Muscle of back (tissue), 13 donors: Measurements from ENCODE around the gene ASGR1. TPM values are rescaled to one million over a fixed set of nuclear protein-coding genes. Genes with fewer than 3 reads are reported as not detected.

ENCODE experiments used
- DNase-seq, 3 donors: peaks; one replicate each; pipeline versions ENCODE4 v3.0.0 to v3.0.0-alpha.2; 2013
- long read RNA-seq, 9 donors: transcript quantifications; one replicate each; lab custom pipeline, GENCODE V29; 2026
- polyA plus RNA-seq, 10 donors: library from polyadenylated mRNA; unstranded; fragments of 120-200 nt; gene quantifications; one replicate each; pipeline ENCODE4 v1.2.1, GENCODE V29; 2013; ENCODE audit not compliant: insufficient read length in 10 of 10

The ASGR1 gene
- 1 to 10 TPM; 1.6 to 6.5 (median 2.3) TPM for polyA plus RNA-seq
- long read RNA-seq, donor 1, result 0 reads
- long read RNA-seq, donor 2, result 0 reads
- long read RNA-seq, donor 3, result 0 reads
- long read RNA-seq, donor 4, result 0 reads
- long read RNA-seq, donor 5, result 0 reads
- long read RNA-seq, donor 6, result 0 reads
- long read RNA-seq, donor 7, result 0 reads
- long read RNA-seq, donor 8, result 0 reads
- long read RNA-seq, donor 9, result 0 reads

GRCh38 chr17:7179317-7180254 is at the start of gene ASGR1:
ASGR1 (minus strand) TSS chr17:7179370; CDS start chr17:7178563, 807 bp downstream.
- DNase-seq, result no peak

- DNase-seq, result no peak
Observed at GRCh38 chr17:7228920-7229319, 49.8 kb upstream of the ASGR1 start.

GRCh38 chr17:7226721-7227710 is 47.8 kb upstream of the ASGR1 start:
- no peak for DNase-seq

GRCh38 chr17:7225711-7226331 is 46.7 kb upstream of the ASGR1 start:
- peak in 1 of 3 donors; percentile 6 for DNase-seq

GRCh38 chr17:7224661-7225111 is 45.5 kb upstream of the ASGR1 start:
- DNase-seq, result peak in 1 of 3 donors; percentile 7

GRCh38 chr17:7224110-7224509 is 44.9 kb upstream of the ASGR1 start:
- DNase-seq, result peak in 1 of 3 donors; percentile 10

GRCh38 chr17:7223375-7223774 is 44.2 kb upstream of the ASGR1 start:
- no peak for DNase-seq

GRCh38 chr17:7222972-7223292 is 43.8 kb upstream of the ASGR1 start:
- no peak for DNase-seq

GRCh38 chr17:7222093-7222971 is 43.2 kb upstream of the ASGR1 start:
- DNase-seq, result peak in 1 of 3 donors; percentile 45

GRCh38 chr17:7221278-7222092 is 42.3 kb upstream of the ASGR1 start:
- no peak for DNase-seq

- DNase-seq, result peak in 1 of 3 donors; percentile 57
Observed at GRCh38 chr17:7220593-7221277, 41.6 kb upstream of the ASGR1 start.

GRCh38 chr17:7219812-7220592 is 40.8 kb upstream of the ASGR1 start, which contains the start of the genes ACADVL and DLG4:
ACADVL (plus strand) TSS chr17:7219938; CDS start chr17:7219985, 47 bp downstream.
DLG4 (minus strand) TSS chr17:7219836.
- peak; percentile 86 to 97 (median 93) for DNase-seq

- DNase-seq, result no peak
Observed at GRCh38 chr17:7219229-7219811, 40.1 kb upstream of the ASGR1 start.

- DNase-seq, result no peak
Observed at GRCh38 chr17:7218758-7219157, 39.6 kb upstream of the ASGR1 start.

GRCh38 chr17:7218166-7218565 is 39.0 kb upstream of the ASGR1 start:
- no peak for DNase-seq

GRCh38 chr17:7217113-7217987 is 38.2 kb upstream of the ASGR1 start:
- DNase-seq, result peak; percentile 69 to 92 (median 88)
